Activated naive CD8-positive, alpha-beta T cell treated with anti-CD3 and anti-CD28 coated beads, Interleukin-2, amount 50 U/mL, for 24 hours (primary cell): ENCODE results near the gene ARID1B.

Source experiments
- ATAC-seq: fragments of 150-1000 bp; cut with Tn5 transposase; one replicate; pipeline ENCODE4 v1.10.0; 2021
- DNase-seq: peaks from one replicate; pipeline ENCODE4 v3.0.0; 2021
- H3K27ac Mint-ChIP-seq: one replicate; pipeline ENCODE4 v1.8.0; 2021; ENCODE audit warnings: mild to moderate bottlenecking, mixed read lengths
- H3K27me3 Mint-ChIP-seq: one replicate; pipeline ENCODE4 v1.8.0; 2021; ENCODE audit warnings: mixed read lengths
- H3K36me3 Mint-ChIP-seq: one replicate; pipeline ENCODE4 v1.8.0; 2021; ENCODE audit warnings: low read depth, mixed read lengths
- H3K4me1 Mint-ChIP-seq: one replicate; pipeline ENCODE4 v1.8.0; 2021; ENCODE audit warnings: mixed read lengths
- H3K4me3 Mint-ChIP-seq: one replicate; pipeline ENCODE4 v1.8.0; 2021; ENCODE audit warnings: mild to moderate bottlenecking, moderate library complexity, mixed read lengths
- H3K9me3 Mint-ChIP-seq: one replicate; pipeline ENCODE4 v1.8.0; 2021; ENCODE audit warnings: mixed read lengths

Gene ARID1B

DNA sequence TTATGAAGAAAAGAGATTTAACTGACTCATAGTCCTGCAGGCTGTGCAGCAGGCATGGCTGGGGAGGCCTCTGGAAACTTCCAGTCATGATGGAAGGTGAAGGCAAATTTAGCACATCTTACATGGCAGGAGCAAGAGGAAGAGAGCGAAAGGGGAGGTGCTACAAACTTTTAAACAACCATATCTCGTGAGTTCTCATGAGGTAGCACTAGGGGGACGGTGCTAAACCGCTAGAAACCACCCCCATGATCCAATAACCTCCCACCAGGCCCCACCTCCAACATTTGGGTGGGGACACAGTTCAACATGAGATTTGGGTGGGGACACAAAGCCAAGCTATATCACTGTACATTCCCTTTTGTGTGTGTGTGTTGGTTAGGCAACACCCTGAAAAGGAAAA, 336.2 kb downstream of the ARID1B start:
- ATAC-seq: no peak
- no peak for DNase-seq
- Mint-ChIP-seq H3K4me3 (no peak overlapping the region), H3K27ac (no peak overlapping the region), H3K36me3 (peaks cover 18% of the 10 kb centered on the region), H3K27me3 (no peaks in the 10 kb centered on the region), H3K9me3 (peaks cover 4% of the 10 kb centered on the region), H3K4me1 (peaks cover 7% of the 10 kb centered on the region)

DNA sequence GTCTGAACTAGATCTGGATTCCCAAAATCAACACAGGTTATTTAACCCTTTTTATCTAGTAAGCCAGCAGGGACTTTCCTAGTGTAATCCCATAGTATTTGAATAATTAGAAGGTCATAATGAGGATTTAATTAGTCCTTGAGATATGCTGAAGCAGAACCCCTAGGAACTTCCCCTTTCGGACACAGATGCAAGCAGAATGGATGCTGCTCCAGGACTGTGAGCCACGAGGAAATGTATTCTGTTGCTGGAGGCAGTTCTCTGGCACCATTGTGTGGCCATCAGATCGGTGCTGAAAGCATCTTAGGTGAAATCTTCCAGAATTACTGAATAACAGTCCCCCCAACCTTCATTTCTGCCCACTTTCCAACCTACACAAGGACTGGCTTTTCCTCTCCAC, 339.2 kb downstream of the ARID1B start:
- no peak for DNase-seq
- no peak for ATAC-seq
- H3K36me3 Mint-ChIP-seq: peaks cover 21% of the 10 kb centered on the region

DNA sequence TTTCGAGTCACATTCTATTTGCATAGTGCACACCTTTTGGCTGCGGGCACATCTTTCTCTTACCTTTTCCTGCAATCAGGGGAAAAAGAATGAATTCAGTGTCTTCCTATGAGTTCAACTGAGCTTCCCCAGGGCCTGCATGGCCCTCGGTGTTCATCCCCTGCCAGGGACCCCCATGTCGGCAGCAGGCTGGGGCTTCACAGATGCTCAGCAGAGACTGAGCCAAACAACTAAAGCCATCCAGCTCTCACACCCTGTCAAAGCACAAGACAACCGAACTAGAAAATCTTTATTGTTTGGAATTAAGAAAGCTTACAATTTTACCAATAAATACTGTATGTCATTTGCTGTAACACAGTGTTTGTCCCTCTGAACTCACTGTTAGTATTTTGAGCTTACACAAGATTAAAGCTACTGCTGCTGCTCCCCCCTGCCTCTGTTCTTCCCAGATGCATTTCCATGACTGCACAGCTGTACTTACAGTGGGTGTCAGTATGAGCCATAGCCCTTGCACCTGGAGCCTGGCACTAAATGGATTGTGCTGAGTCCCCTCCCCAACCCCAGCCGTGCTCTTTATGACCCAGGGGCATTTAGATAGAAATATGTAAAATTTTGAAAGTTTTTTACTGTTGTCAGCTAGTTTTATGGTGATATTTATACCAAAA, 340.4 kb downstream of the ARID1B start:
- H3K4me3 Mint-ChIP-seq: no peak overlapping the region
- H3K27ac Mint-ChIP-seq: no peak overlapping the region
- no peaks in the 10 kb centered on the region for H3K27me3 Mint-ChIP-seq
- no peak for DNase-seq
- peaks cover 14% of the 10 kb centered on the region for H3K4me1 Mint-ChIP-seq
- ATAC-seq: no peak
- H3K36me3 Mint-ChIP-seq: peaks cover 15% of the 10 kb centered on the region
- H3K9me3 Mint-ChIP-seq: peaks cover 4% of the 10 kb centered on the region

More for the DNA sequence above, 339.2 kb downstream of the ARID1B start:
- no peak overlapping the region for H3K27ac Mint-ChIP-seq
- peaks cover 14% of the 10 kb centered on the region for H3K4me1 Mint-ChIP-seq
- H3K9me3 Mint-ChIP-seq: peaks cover 4% of the 10 kb centered on the region
- no peak overlapping the region for H3K4me3 Mint-ChIP-seq
- H3K27me3 Mint-ChIP-seq: no peaks in the 10 kb centered on the region

DNA sequence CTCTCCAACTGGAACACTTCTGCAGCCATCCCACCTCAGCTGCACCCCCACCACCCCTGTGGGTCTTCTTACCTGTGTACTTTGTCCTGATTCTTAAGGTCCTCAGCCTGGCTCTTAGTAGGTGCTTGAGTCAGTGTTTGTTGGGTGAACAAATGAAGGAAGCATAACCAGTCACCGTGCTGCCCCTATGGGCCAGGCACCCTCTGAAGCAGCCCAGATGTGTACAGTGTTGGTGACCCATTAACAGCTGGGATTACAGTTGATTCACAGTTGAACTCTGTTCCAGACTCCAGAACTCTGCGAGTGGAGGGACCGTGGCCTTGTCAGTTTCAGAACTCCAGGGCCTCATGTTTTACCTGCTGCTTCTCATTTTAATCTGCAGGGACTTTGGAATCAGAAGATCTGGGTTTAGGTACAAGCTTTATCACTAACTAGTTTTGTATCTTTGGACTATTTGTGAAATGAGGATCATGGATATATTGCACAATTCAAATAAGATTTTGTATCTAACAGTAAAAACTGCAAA, 342.4 kb downstream of the ARID1B start:
- no peaks in the 10 kb centered on the region for H3K27me3 Mint-ChIP-seq
- H3K4me1 Mint-ChIP-seq: peaks cover 11% of the 10 kb centered on the region
- peak overlapping the region; percentile 13 for H3K27ac Mint-ChIP-seq
- H3K4me3 Mint-ChIP-seq: no peak overlapping the region
- H3K9me3 Mint-ChIP-seq: no peaks in the 10 kb centered on the region
- H3K36me3 Mint-ChIP-seq: peaks cover 13% of the 10 kb centered on the region
- ATAC-seq: no peak
- no peak for DNase-seq

DNA sequence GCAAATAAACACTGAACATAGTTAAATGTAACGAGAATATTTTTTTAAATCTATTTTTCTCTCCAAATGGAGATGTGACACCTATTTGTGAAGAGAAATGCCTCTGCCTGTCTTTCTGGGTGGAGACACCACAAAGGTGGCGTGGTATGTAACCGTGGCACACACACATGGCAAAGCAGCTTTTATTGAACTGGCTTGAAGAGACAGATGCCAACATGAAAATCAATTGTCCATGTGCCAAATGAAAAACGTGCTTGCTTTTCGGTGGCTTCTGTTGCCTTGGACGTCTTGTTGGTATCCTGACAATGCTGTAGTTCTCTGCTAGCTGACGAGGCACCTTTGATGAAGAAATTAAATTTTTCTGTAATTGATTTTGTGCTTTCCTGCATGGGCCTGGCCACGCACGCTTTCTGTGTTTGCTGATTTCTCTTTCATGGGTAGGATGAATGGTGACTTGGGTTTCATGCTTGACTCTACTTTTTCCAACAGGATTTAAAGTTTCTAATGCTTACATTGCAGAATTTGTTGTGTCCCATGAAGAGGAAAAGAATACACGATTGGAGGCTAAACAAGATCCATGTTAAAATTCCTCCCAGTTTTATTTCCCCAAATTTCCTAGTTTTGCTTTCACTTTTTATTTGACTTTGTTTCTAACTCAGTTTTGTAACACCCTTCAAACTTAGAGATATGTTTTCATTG, 343.5 kb downstream of the ARID1B start:
- Mint-ChIP-seq H3K27me3 (no peaks in the 10 kb centered on the region), H3K9me3 (no peaks in the 10 kb centered on the region), H3K36me3 (peaks cover 6% of the 10 kb centered on the region), H3K4me3 (no peak overlapping the region), H3K4me1 (peaks cover 11% of the 10 kb centered on the region), H3K27ac (peak overlapping the region; percentile 22)
- DNase-seq: no peak
- ATAC-seq: no peak

DNA sequence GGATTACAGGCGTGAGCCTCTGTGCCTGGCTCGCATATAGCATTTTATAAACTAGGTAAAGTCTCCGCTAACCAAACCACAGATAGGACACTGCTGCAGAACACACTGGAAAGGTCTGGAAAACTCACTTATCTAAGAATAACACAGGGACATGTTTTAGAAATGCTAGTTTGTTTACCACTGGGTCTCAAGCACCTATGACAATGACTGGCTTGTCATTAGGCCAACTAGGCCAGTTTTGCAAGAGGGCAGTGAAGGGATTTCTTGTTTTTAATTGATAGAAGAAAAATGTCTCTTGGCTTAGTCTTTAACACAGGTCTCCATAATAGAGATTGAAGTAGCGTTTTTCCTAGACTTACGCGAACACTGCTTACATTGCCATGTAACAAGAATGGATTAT, 344.7 kb downstream of the ARID1B start:
- H3K27me3 Mint-ChIP-seq: no peaks in the 10 kb centered on the region
- H3K36me3 Mint-ChIP-seq: peaks cover 6% of the 10 kb centered on the region
- no peaks in the 10 kb centered on the region for H3K9me3 Mint-ChIP-seq
- no peak for DNase-seq
- no peak for ATAC-seq
- no peak overlapping the region for H3K27ac Mint-ChIP-seq
- peaks cover 11% of the 10 kb centered on the region for H3K4me1 Mint-ChIP-seq
- H3K4me3 Mint-ChIP-seq: no peak overlapping the region

DNA sequence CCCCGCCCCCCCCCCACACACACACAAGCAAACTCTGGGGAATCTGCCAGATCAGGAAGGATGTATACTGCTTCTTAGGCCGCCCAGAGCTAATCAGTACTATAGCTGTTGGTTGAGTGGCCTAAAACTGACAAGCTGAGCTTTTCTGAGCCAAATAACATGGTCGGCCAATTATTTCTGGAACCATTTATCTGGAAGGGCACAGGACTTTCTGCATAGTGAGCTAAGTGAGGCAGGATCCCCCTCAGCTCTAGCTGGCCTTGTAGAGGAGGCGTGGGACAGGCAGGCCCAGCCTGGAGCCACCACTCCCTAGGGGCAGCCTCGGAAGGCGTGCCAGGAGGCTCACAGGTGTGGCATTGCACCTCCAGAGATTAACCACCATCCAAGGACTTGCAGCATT, 346.1 kb downstream of the ARID1B start:
- no peak for ATAC-seq
- H3K36me3 Mint-ChIP-seq: peaks cover 7% of the 10 kb centered on the region
- H3K27me3 Mint-ChIP-seq: no peaks in the 10 kb centered on the region
- DNase-seq: no peak
- H3K9me3 Mint-ChIP-seq: no peaks in the 10 kb centered on the region
- no peak overlapping the region for H3K4me3 Mint-ChIP-seq
- peaks cover 11% of the 10 kb centered on the region for H3K4me1 Mint-ChIP-seq
- no peak overlapping the region for H3K27ac Mint-ChIP-seq

DNA sequence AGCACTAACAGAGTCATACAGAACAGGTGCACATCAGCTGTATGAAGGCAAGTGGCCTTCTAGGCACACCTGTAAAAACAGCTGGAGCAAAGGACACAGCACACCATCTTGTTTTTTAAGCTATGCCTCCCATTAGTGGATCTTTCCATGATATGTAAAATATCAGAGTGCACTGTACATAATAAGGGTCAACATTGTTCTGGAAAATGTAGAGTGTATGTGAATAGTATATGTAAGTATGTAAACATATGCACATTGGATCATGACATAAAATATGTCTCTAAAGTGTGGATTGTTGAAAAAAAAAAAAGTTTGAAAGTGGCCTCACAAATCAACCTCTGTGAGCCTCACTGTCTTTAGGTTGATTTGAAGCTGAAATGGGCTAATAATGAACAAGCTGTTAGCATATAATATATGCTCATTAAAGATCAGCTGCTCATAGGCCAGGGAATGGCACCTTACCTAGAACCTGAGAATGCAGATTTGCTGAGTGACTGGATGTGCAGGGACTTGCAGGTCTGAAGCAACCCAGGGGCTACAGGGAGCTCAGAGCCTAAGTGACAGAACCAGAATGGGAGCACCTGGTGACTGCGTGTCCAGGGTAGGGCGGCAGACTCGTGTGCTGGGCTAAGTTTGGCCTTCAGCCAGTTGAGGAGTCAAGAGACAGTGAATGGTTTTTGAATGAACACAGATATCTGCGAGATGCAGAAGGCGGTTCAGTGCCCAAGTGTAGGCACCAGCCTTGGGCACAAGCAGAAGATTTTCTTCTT, 347.5 kb downstream of the ARID1B start:
- H3K27me3 Mint-ChIP-seq: no peaks in the 10 kb centered on the region
- DNase-seq (no peak), ATAC-seq (no peak)
- no peak overlapping the region for H3K27ac Mint-ChIP-seq
- H3K36me3 Mint-ChIP-seq: peaks cover 10% of the 10 kb centered on the region
- no peaks in the 10 kb centered on the region for H3K9me3 Mint-ChIP-seq
- H3K4me3 Mint-ChIP-seq: no peak overlapping the region
- H3K4me1 Mint-ChIP-seq: peaks cover 13% of the 10 kb centered on the region

DNA sequence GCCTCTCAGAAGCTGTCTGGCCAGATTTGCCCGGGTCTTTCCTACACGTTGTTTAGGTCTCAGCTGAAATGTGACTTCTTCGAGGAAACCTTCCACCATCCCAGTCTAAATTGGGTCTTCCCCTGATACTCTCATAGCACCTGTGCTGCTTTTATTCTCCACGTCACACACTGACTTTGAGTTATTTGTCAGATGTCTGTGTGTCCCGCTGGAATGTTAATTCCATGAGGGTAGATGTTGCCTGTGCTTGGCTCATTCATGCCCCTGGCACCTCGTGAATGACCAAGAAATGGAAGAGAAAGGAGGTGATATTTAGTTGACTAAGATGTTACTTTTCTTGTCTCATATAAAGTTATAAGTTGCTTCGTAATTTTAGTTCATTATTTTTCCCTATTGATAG, 348.4 kb downstream of the ARID1B start:
- ATAC-seq: no peak
- Mint-ChIP-seq H3K9me3 (no peaks in the 10 kb centered on the region), H3K4me1 (peaks cover 10% of the 10 kb centered on the region), H3K27ac (no peak overlapping the region), H3K27me3 (no peaks in the 10 kb centered on the region), H3K4me3 (no peak overlapping the region), H3K36me3 (peaks cover 10% of the 10 kb centered on the region)
- no peak for DNase-seq

DNA sequence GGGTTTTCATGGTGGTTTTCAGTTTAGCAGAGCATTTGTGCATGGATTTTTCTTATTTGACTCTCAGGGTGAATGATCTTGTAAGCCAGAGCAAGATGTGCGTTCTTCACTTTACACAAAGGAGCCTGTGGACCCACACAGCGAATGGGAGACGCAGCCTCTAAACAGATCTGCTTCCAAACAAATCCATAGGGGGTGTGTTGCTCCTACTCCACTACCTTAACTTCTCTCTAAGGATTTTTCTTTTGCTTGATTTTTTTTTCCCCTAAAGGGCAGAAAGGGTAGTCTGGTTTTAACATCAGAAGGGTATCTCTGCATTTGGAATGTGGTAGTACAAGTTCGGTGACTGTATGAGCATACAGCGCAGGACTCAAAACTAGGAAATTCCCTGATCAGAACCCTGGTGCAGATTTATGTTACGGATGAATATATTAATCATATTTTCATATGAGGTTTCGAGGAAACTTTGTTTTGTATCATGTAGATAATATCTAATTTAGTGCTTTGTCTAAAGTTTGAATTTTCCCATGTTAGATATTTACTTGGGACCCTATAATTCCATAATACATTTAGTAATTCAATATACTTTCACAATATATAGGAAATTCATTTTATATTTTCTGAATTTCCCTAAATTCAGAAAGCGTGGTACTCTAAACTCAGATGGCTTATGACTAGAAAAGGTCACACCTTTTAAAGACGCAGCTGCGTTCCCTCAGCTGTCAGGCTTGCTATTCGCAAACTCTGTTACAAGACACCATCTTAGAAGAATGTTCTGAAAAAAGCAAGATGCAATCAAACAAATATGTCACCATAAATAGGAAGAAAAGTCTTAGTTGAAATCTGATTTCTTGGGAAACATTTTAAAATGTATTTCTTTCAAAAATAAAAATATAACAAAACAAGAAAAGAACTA, 349.3 kb downstream of the ARID1B start:
- no peaks in the 10 kb centered on the region for H3K27me3 Mint-ChIP-seq
- no peak overlapping the region for H3K4me3 Mint-ChIP-seq
- DNase-seq (no peak), ATAC-seq (no peak)
- H3K9me3 Mint-ChIP-seq: no peaks in the 10 kb centered on the region
- H3K27ac Mint-ChIP-seq: no peak overlapping the region
- H3K36me3 Mint-ChIP-seq: peaks cover 6% of the 10 kb centered on the region
- H3K4me1 Mint-ChIP-seq: peaks cover 4% of the 10 kb centered on the region

DNA sequence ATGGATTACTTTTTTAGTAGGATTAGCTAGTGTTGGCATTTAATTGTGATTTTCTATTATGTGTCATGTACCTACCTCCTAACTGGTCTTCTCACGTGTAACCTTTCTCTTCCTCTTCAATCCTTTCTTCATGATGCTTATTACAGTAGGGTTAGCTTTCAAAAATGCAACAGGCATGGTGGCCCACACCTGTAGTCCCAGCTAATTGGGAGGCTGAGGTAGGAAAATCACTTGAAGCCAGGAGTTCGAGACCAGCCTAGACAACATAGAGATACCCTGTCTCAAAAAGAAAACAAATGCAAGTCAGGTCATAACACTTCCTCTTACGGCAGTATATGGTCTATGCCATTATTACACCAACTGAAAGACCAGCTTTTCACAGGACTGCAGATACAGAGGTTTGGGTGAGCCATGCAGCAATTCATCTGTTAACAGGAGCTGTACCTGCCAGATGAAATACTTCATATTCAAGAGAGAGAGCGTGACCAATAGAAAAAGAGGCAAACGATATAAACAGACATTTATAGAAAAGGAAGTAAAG, 351.1 kb downstream of the ARID1B start:
- H3K4me1 Mint-ChIP-seq: peaks cover 4% of the 10 kb centered on the region
- no peak overlapping the region for H3K27ac Mint-ChIP-seq
- H3K36me3 Mint-ChIP-seq: peaks cover 9% of the 10 kb centered on the region
- no peak overlapping the region for H3K4me3 Mint-ChIP-seq
- DNase-seq (no peak), ATAC-seq (no peak)
- H3K27me3 Mint-ChIP-seq: no peaks in the 10 kb centered on the region
- H3K9me3 Mint-ChIP-seq: no peaks in the 10 kb centered on the region

DNA sequence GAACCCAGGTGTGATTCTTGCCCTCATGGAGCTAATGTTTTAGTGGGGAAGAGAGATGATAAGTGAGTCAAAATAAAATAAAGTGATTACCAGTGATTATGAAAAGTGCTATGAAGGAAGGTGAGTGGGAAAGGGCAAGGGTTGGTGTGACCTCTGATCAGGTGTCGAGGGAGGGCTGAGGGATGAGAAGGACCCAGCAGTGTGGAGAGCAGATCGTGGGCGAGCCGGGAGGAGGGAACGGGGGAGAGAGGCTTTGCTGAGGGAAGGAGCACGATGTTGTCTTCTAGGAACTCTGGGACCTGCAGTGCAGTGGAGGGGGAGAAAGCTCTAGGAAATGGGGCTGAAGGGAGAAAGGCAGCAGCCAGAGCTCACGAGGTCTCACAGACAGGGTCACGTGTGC, 354.1 kb downstream of the ARID1B start:
- Mint-ChIP-seq H3K4me1 (peaks cover 4% of the 10 kb centered on the region), H3K27me3 (no peaks in the 10 kb centered on the region), H3K4me3 (no peak overlapping the region), H3K27ac (peak overlapping the region; percentile 1), H3K9me3 (no peaks in the 10 kb centered on the region), H3K36me3 (peaks cover 8% of the 10 kb centered on the region)
- DNase-seq (no peak), ATAC-seq (no peak)

DNA sequence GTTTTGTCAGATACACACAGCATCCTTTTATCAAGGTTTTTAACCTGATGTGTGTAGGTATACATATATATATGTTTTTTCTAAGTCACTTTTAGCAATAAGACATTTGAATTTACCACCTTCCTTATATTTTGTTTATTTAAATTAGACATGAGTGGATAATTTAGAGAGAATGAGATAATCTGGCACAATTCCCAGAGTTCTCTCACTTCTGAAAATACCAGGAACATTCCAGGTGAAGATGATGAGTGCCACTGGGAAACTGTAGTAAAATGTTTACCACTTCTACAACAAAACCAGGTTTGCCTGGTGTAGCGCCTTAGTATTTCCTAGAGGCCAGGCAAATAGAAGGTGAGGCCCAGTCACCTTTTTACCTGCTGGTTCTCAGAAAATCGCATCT, 356.7 kb downstream of the ARID1B start:
- H3K4me1 Mint-ChIP-seq: peaks cover 13% of the 10 kb centered on the region
- H3K27me3 Mint-ChIP-seq: no peaks in the 10 kb centered on the region
- no peaks in the 10 kb centered on the region for H3K9me3 Mint-ChIP-seq
- H3K27ac Mint-ChIP-seq: no peak overlapping the region
- ATAC-seq (no peak), DNase-seq (no peak)
- no peak overlapping the region for H3K4me3 Mint-ChIP-seq
- H3K36me3 Mint-ChIP-seq: peaks cover 7% of the 10 kb centered on the region
